Measurements from ENCODE around the gene LPGAT1.

- TF ChIP-seq, protein P1, sequence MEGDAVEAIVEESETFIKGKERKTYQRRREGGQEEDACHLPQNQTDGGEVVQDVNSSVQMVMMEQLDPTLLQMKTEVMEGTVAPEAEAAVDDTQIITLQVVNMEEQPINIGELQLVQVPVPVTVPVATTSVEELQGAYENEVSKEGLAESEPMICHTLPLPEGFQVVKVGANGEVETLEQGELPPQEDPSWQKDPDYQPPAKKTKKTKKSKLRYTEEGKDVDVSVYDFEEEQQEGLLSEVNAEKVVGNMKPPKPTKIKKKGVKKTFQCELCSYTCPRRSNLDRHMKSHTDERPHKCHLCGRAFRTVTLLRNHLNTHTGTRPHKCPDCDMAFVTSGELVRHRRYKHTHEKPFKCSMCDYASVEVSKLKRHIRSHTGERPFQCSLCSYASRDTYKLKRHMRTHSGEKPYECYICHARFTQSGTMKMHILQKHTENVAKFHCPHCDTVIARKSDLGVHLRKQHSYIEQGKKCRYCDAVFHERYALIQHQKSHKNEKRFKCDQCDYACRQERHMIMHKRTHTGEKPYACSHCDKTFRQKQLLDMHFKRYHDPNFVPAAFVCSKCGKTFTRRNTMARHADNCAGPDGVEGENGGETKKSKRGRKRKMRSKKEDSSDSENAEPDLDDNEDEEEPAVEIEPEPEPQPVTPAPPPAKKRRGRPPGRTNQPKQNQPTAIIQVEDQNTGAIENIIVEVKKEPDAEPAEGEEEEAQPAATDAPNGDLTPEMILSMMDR (conservative IDR thresholded peaks at IDR 0.05; ENCODE audit: low read depth, low read length), result no peak
- TF ChIP-seq EZH2 (IDR thresholded peaks at IDR 0.05; ENCODE audit: borderline replicate concordance, low read depth, low read length, poor library complexity, severe bottlenecking), result no peak
Observed at GRCh38 chr1:211831558-211832323, 1.2 kb upstream of the LPGAT1 start.

All from A673 (cell line).